HepG2 (cell line): ENCODE measurements around the gene PLOD2. TPM values are rescaled to one million over a fixed set of nuclear protein-coding genes. Genes with fewer than 3 reads are reported as not detected.

Experiments
- ATF7-NPFF ChIP-seq: sonication (generic); formaldehyde crosslinking; IDR thresholded peaks from 2 replicates; pipeline ENCODE4 v1.8.1; 2023; ENCODE audit warnings: mild to moderate bottlenecking, low read depth, missing genetic modification reagents, moderate library complexity
- CEBPZ ChIP-seq: IDR thresholded peaks from 2 replicates; pipeline ENCODE4 v1.6.1; 2012; ENCODE audit warnings: low read length, improper control_type of control experiment
- CREM ChIP-seq, 2 experiments: sonication (generic) in 1 of 2; formaldehyde crosslinking in 1 of 2; IDR thresholded peaks; 2 replicates each; pipeline versions ENCODE4 v1.4.0 to v1.6.1; 2016 to 2020; ENCODE audit warnings: antibody characterized with exemption in 1 of 2, mild to moderate bottlenecking in 1 of 2, missing genetic modification reagents in 1 of 2
- FOXA1 ChIP-seq, 2 experiments: fragments of 450-650 bp in 1 of 2; sonication (generic) in 1 of 2; formaldehyde crosslinking in 1 of 2; IDR thresholded peaks; 2 replicates each; pipeline versions ENCODE4 v1.4.0 to v1.6.1; 2016 to 2020; ENCODE audit warnings: missing genetic modification reagents in 1 of 2
- GABPB1 ChIP-seq: IDR thresholded peaks from 2 replicates; pipeline ENCODE4 v1.6.1; 2016; ENCODE audit warnings: mild to moderate bottlenecking, missing genetic modification reagents, moderate library complexity, missing compliant biosample characterization
- HHEX ChIP-seq: IDR thresholded peaks from 2 replicates; pipeline ENCODE4 v1.6.1; 2016; ENCODE audit warnings: control low read depth
- HNF4G ChIP-seq, 2 experiments: sonication (generic) in 1 of 2; formaldehyde crosslinking in 1 of 2; IDR thresholded peaks; 2 replicates each; pipeline versions ENCODE4 v1.4.0 to v1.6.1; 2011 to 2020; ENCODE audit warnings: borderline replicate concordance in 2 of 2, low read depth in 2 of 2, mild to moderate bottlenecking in 2 of 2, low read length in 1 of 2, missing genetic modification reagents in 1 of 2, moderate library complexity in 1 of 2
- JARID2 ChIP-seq: sonication (generic); formaldehyde crosslinking; IDR thresholded peaks from 2 replicates; pipeline ENCODE4 v1.8.1; 2023; ENCODE audit warnings: missing genetic modification reagents, inconsistent platforms; ENCODE audit not compliant: insufficient replicate concordance
- NCOR1 ChIP-seq: fragments of 200-600 bp; sonication (generic); IDR thresholded peaks from 2 replicates; pipeline ENCODE4 v1.7.0; 2017; ENCODE audit warnings: antibody characterized with exemption, low read length, borderline replicate concordance
- NFE2L1 ChIP-seq: sonication (generic); formaldehyde crosslinking; IDR thresholded peaks from 2 replicates; pipeline ENCODE4 v1.4.0; 2020; ENCODE audit warnings: missing genetic modification reagents, mild to moderate bottlenecking, borderline replicate concordance
- NFYC ChIP-seq: IDR thresholded peaks from 2 replicates; pipeline ENCODE4 v1.6.1; 2016; ENCODE audit warnings: missing genetic modification reagents, missing compliant biosample characterization
- PHF5A ChIP-seq: IDR thresholded peaks from one replicate; pipeline ENCODE4 v1.6.1; 2018; ENCODE audit warnings: low read depth, missing genetic modification reagents; ENCODE audit not compliant: unreplicated experiment
- RBM22 ChIP-seq: fragments of 200-400 bp; formaldehyde crosslinking; optimal IDR thresholded peaks from 2 replicates; pipeline ENCODE3; 2017; ENCODE audit warnings: mild to moderate bottlenecking, low read length, moderate library complexity
- TFDP1 ChIP-seq: IDR thresholded peaks from 2 replicates; pipeline ENCODE4 v1.6.1; 2016; ENCODE audit warnings: missing compliant biosample characterization, missing genetic modification reagents, borderline replicate concordance
- ZBTB2 ChIP-seq: sonication (generic); formaldehyde crosslinking; IDR thresholded peaks from 2 replicates; pipeline ENCODE4 v1.8.0; 2022; ENCODE audit warnings: low read depth, missing genetic modification reagents
- ZBTB21 ChIP-seq: sonication (generic); formaldehyde crosslinking; IDR thresholded peaks from 2 replicates; pipeline ENCODE4 v1.4.0; 2020; ENCODE audit warnings: missing genetic modification reagents
- ZBTB37 ChIP-seq: sonication (generic); formaldehyde crosslinking; IDR thresholded peaks from 2 replicates; pipeline ENCODE4 v1.4.0; 2020; ENCODE audit warnings: mild to moderate bottlenecking, missing genetic modification reagents
- ZNF234 ChIP-seq: sonication (generic); formaldehyde crosslinking; conservative IDR thresholded peaks from 2 replicates; pipeline ENCODE4 v1.5.1; 2020; ENCODE audit warnings: mild to moderate bottlenecking, missing genetic modification reagents
- ZNF264 ChIP-seq: sonication (generic); formaldehyde crosslinking; IDR thresholded peaks from 2 replicates; pipeline ENCODE4 v1.4.0; 2020; ENCODE audit warnings: missing genetic modification reagents
- ZSCAN20 ChIP-seq: sonication (generic); formaldehyde crosslinking; IDR thresholded peaks from 2 replicates; pipeline ENCODE4 v1.4.0; 2020; ENCODE audit warnings: missing genetic modification reagents, mild to moderate bottlenecking, borderline replicate concordance
- polyA plus RNA-seq, 8 experiments: library from polyadenylated mRNA; depleted of rRNA in 3 of 8; stranded (reverse) in 7 of 8; unstranded in 1 of 8; fragments of >200 nt; fragmentation: Illumina TruSeq in 4 of 8; extraction: Trizol in 4 of 8; gene quantifications; 2 replicates each; pipeline versions ENCODE4 v1.2.1 to v1.2.3, GENCODE V29; 2011 to 2016; ENCODE audit warnings: low read depth in 4 of 8, missing spikeins in 1 of 8, mixed read lengths in 1 of 8; ENCODE audit not compliant: insufficient read depth in 1 of 8
- total RNA-seq, 5 experiments: library from RNA; depleted of rRNA; stranded (reverse); fragments of >200 nt; fragmentation: Illumina TruSeq; extraction: Trizol; gene quantifications; 2 replicates each; pipeline ENCODE4 v1.2.3, GENCODE V29; 2016; ENCODE audit warnings: low read depth in 1 of 5

PLOD2 gene
- total and polyA plus RNA-seq, 2 of the 13 experiments (the other 11 are each of a cell fraction or from before 2014, with no cell fraction given): 107 to 161 TPM

- TF ChIP-seq HNF4G (IDR thresholded peaks at IDR 0.05; ENCODE audit: borderline replicate concordance, low read depth, low read length): no peak
- TF ChIP-seq HNF4G (CRISPR knock-in tag; IDR thresholded peaks at IDR 0.05; ENCODE audit: borderline replicate concordance, low read depth): peak; percentile 70
- TF ChIP-seq NFE2L1 (CRISPR knock-in tag): no peak
- no peak for TF ChIP-seq FOXA1 (IDR thresholded peaks at IDR 0.05)
- peak; percentile 91 for TF ChIP-seq FOXA1 (CRISPR knock-in tag; IDR thresholded peaks at IDR 0.05)
- peak; percentile 59 for TF ChIP-seq NFYC (CRISPR knock-in tag)
- peak; percentile 58 for TF ChIP-seq ZNF264
- no peak for TF ChIP-seq ZBTB37
- peak; percentile 87; the same call in 1 of the 2 replicates for TF ChIP-seq ZBTB2
- peak; percentile 36; the same call in 1 of the 2 replicates for TF ChIP-seq CREM (IDR thresholded peaks at IDR 0.05)
- no peak for TF ChIP-seq CREM (CRISPR knock-in tag; IDR thresholded peaks at IDR 0.05)
- 0 out of 2 replicates have a peak, but pooled peaks have one; percentile 59 for TF ChIP-seq ZSCAN20 (CRISPR knock-in tag)
- TF ChIP-seq PHF5A (CRISPR knock-in tag): peak; percentile 67
- peak; percentile 37; the same call in 1 of the 2 replicates for TF ChIP-seq NCOR1
- peak; percentile 71; the same call in 1 of the 2 replicates for TF ChIP-seq GABPB1
- peak; percentile 73; the same call in 1 of the 2 replicates for TF ChIP-seq TFDP1 (CRISPR knock-in tag)
- TF ChIP-seq ZNF234 (CRISPR knock-in tag): peak; percentile 77; the same call in 1 of the 2 replicates
- TF ChIP-seq ZBTB21 (CRISPR knock-in tag): no peak
- no peak for TF ChIP-seq CEBPZ
- TF ChIP-seq JARID2 (CRISPR knock-in tag): no peak
- peak; percentile 90; the same call in 1 of the 2 replicates for TF ChIP-seq ATF7-NPFF (CRISPR knock-in tag)
- peak; percentile 25 for TF ChIP-seq RBM22
- TF ChIP-seq HHEX (CRISPR knock-in tag): peak; percentile 40; the same call in 1 of the 2 replicates
Measured at GRCh38 chr3:146160964-146161662, at the start of gene PLOD2 (continued).
